Left ventricle myocardium superior (tissue), 1 donor: ENCODE data around the gene ZDHHC16. TPM values are rescaled to one million over a fixed set of nuclear protein-coding genes. Genes with fewer than 3 reads are reported as not detected.
"Not testable (repeated sequence)": the region's sequence is repeated elsewhere in the genome, so short reads cannot be mapped to it uniquely, and the experiment has no call there.

Source experiments
- ATAC-seq: fragments of 200-7000 bp; cut with Tn5 transposase; one replicate; pipeline ENCODE4 v1.9.1; 2020; ENCODE audit warnings: mild to moderate bottlenecking, moderate library complexity
- DNase-seq: peaks from one replicate; pipeline ENCODE4 v3.0.0-alpha.2; 2020
- intact Hi-C: fragments of 100-400 bp; cut with micrococcal nuclease; formaldehyde crosslinking; loops from one replicate; pipeline ENCODE4 v1.11.0; 2022
- long read RNA-seq: library from polyadenylated mRNA; unstranded; transcript quantifications from one replicate; pipeline ENCODE4 v2.0.0, GENCODE V29; 2021
- total RNA-seq: library from RNA; stranded (reverse); fragmentation: NEBNext Ultra II Directional; extraction: Animal tissue kit (Norgen Biotek cat#: 25700); gene quantifications from one replicate; pipeline ENCODE4 v1.2.1, GENCODE V29; 2021
- donor health status: DM: no; HTN: yes; CAD: no; lungs with severe emphysema.

The ZDHHC16 gene
- total RNA-seq = 22.2 TPM
- long read RNA-seq, transcript ZDHHC16-206 (11 exons, 1,798 nt) = major isoform, 13 of 51 reads
- long read RNA-seq, transcript ZDHHC16-203 (10 exons, 1,647 nt) = major isoform, 13 of 51 reads
- long read RNA-seq, partial matches to known transcripts = 5 of 51 reads
- long read RNA-seq, other reads (novel, unspliced or antisense) = 16 of 51 reads

- peak; percentile 90 for DNase-seq
- intact Hi-C loops = no loop called here
- peak; percentile 98 for ATAC-seq
Measured at GRCh38 chr10:97445722-97446639, at the start of gene ZDHHC16, which contains the start of gene EXOSC1. TSS of gene ZDHHC16 (plus strand) at chr10:97446175. CDS start at chr10:97451676, 5,501 bp downstream. TSS of gene EXOSC1 (minus strand) at chr10:97446006. CDS start at chr10:97445985, 21 bp downstream.

GRCh38 chr10:97399843-97400545 lies 46.0 kb upstream of the ZDHHC16 start:
- ATAC-seq = peak; percentile 51
- intact Hi-C loops = no loop called here
- no peak for DNase-seq

GRCh38 chr10:97400665-97401454 lies 45.1 kb upstream of the ZDHHC16 start, which contains the start of gene RRP12:
TSS of gene RRP12 (minus strand) at chr10:97401340. CDS start at chr10:97401231, 109 bp downstream.
- ATAC-seq = peak; percentile 98
- intact Hi-C loops = no loop called here
- DNase-seq = peak; percentile 62

- intact Hi-C loops = no loop called here
- ATAC-seq = no peak
- DNase-seq = no peak
Measured at GRCh38 chr10:97401455-97401919, 44.5 kb upstream of the ZDHHC16 start.

- ATAC-seq (no peak), DNase-seq (no peak)
- intact Hi-C loops = no loop called here
Measured at GRCh38 chr10:97404044-97404443, 41.9 kb upstream of the ZDHHC16 start.

GRCh38 chr10:97406064-97406463 lies 39.9 kb upstream of the ZDHHC16 start:
- no peak for ATAC-seq
- intact Hi-C loops = no loop called here
- no peak for DNase-seq

- ATAC-seq, intact Hi-C loops, DNase-seq: not testable (repeated sequence)
Measured at GRCh38 chr10:97406483-97406882, 39.5 kb upstream of the ZDHHC16 start.

GRCh38 chr10:97407211-97407951 lies 38.6 kb upstream of the ZDHHC16 start:
- DNase-seq (peak; percentile 44), ATAC-seq (peak; percentile 92)
- intact Hi-C loops = no loop called here

- intact Hi-C loops = no loop called here
- DNase-seq (no peak), ATAC-seq (no peak)
Measured at GRCh38 chr10:97407952-97408248, 38.1 kb upstream of the ZDHHC16 start.

GRCh38 chr10:97408496-97408992 lies 37.4 kb upstream of the ZDHHC16 start:
- ATAC-seq (no peak), DNase-seq (no peak)
- intact Hi-C loops = no loop called here

- intact Hi-C loops = no loop called here
- DNase-seq (no peak), ATAC-seq (no peak)
Measured at GRCh38 chr10:97411406-97411805, 34.6 kb upstream of the ZDHHC16 start.

- ATAC-seq (no peak), DNase-seq (no peak)
- intact Hi-C loops = no loop called here
Measured at GRCh38 chr10:97412891-97413304, 33.1 kb upstream of the ZDHHC16 start.

- intact Hi-C loops = no loop called here
- ATAC-seq (no peak), DNase-seq (no peak)
Measured at GRCh38 chr10:97416565-97416964, 29.4 kb upstream of the ZDHHC16 start.

- ATAC-seq = not testable (repeated sequence)
Measured at GRCh38 chr10:97423757-97424098, 22.2 kb upstream of the ZDHHC16 start.

GRCh38 chr10:97425964-97426775 lies 19.8 kb upstream of the ZDHHC16 start, which contains the start of gene PGAM1:
TSS of gene PGAM1 (plus strand) at chr10:97426191. CDS start at chr10:97426308, 117 bp downstream.
- intact Hi-C loops = no loop called here
- peak; percentile 97 for DNase-seq
- ATAC-seq = peak; percentile 97

More at GRCh38 chr10:97423757-97424098, 22.2 kb upstream of the ZDHHC16 start:
- intact Hi-C loops, DNase-seq: not testable (repeated sequence)

- intact Hi-C loops = no loop called here
- no peak for DNase-seq
- peak; percentile 1 for ATAC-seq
Measured at GRCh38 chr10:97426776-97427570, 19.0 kb upstream of the ZDHHC16 start.
